Hepatic stellate cell (primary cell): ENCODE results near the gene ZMYND11.
"Not testable (repeated sequence)": the region's sequence is repeated elsewhere in the genome, so short reads cannot be mapped to it uniquely, and the experiment has no call there.

Source experiments
- DNase-seq: peaks from one replicate; pipeline ENCODE4 v3.0.0; 2011; ENCODE audit warnings: low spot score

ZMYND11 gene

DNA sequence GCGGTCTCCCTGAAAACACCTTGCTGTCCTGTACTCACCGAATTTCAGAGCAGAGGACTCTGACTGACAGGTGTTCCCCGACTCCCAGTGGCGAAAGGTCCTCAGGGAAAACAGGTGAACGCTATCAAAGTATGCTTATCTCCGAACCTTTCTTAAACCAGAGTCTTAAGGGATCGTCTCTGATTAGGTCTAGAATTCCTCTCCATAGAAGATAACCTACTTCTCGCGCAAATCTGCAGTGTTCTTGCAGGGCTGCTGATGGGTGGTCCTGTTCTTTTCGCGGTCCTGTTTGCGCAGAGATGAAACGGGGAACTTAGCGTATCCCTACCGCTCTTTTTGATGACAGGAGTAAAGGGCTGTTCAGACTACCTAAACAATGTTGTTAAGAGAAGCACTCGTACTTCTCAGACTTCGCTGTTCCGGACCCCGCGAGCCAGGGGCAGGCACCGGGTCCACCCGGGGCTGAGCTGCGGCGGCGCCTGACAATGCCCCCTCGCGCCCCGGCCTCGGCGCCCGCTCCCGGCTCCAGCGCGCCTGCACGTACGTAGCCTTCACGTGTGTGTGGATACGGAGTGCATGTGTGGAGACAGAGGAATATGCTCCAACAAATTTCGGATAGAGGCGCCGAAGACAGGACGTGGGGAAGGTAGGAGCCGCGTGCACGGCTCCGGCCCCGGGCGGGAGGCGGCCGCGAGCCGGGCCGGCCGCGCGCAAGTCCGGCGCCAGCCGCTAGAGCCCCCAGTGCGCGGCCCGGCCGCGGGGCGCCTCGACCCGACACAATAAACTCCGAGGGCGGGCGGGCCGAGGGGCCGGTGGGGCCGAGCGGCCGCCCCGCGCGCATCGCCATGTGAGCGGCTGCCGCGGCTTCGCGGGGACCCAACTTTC is 766 bp upstream of the ZMYND11 start:
- DNase-seq: peak; percentile 58

DNA sequence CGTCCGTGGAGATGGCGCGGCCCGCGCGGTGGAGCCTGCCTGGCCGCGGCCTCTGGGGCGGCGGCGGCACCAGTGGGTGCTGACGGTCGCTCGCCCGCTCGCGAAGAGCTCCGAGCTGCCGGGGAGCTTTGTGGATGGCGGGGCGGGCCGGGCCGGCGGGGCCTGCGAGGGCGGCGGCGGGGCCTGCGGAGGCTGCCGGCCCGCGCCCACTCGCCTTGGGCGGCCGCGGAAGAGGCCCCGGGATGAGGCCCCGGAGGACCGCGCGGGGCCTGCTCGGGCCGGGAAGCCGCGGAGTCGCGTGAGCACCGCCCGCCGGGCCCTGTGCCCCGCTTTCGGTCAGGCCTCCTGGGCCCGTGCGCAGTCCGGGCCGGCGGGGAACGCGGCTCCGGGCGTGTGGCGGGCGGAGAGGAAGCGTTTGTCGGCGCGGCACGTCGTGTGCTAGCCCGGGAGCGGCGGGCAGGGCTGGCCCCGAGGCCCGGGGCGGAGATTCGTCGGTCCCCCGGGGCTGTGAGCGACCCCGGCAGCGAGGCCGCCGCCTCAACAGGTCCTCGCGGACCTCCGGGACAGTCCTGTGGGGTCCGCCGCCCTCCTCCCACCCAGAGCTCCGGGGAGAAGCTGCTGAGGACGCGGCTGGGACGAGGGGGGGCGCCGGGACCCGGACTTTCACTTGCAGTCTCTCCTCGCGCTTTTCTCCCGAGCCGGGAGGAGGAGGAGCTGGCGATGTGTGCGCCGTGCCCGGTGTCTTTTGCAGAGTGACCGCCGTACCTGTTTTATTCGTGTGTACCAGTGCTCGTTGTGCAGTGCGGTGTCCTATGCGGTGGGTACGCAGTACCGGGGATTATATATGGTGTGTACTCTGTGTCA is 578 bp downstream of the ZMYND11 start:
- DNase-seq: peak; percentile 62

- no peak for DNase-seq
Observed at GRCh38 chr10:136465-136762, 1.2 kb downstream of the ZMYND11 start.

DNA sequence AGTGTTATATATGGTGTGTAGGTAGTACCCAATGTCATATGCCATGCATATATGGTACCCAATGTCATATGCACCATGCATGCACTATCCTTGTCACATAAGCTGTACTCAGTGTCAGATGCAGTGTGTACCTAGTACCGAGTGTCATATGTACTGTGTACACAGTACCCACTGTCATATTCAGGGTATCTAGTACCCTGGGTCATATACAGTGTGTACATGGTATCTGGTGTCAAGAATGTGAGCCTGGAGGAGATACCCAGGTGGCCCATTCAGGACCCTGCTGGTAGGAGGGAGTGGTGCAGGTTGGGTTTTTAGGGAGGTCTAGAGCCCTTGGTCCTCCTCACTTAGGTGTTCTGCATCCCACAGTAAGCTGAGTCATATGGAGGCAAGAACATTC is 1.8 kb downstream of the ZMYND11 start:
- no peak for DNase-seq

- peak; percentile 56 for DNase-seq
Observed at GRCh38 chr10:137606-138005, 2.4 kb downstream of the ZMYND11 start.

DNA sequence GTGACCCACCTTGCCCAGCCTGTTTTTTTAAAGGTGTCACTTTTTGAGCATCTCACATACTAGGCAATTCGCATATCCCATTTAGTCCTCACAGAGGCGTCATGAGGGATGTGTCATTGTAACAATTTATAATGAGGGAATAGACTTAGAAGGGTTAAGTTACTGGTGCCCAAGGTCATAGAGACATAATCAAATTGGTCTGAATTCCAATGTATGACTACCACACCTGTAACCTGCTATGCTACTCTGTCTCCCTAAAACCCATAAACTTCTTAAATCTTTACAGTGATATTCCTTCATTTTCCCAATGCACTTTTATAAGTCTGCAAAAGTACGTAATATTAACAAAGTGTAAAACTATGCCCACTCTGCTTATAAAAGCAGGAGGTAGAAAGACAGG is 7.1 kb downstream of the ZMYND11 start:
- no peak for DNase-seq

- no peak for DNase-seq
Observed at GRCh38 chr10:152915-153314, 17.7 kb downstream of the ZMYND11 start.

- DNase-seq: no peak
Observed at GRCh38 chr10:154348-154747, 19.1 kb downstream of the ZMYND11 start.

DNA sequence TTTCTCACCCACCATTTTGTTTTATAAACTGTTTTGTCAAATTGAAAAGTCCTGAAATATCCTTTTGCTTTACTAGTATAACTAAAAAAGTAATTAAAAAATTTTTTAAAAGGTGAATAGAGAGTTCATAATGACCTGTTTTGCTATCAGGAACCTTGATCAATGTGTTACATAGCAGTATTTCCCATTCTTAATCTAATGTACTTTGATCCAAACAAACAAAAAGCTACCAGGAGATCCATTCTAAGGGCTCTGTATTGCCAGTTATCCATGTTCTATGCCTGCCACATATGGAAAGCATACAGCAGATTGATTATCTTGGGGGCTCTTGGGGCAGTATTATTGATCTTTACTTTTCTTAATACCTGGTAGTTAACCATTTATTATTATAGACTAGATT is 32.1 kb downstream of the ZMYND11 start:
- no peak for DNase-seq

DNA sequence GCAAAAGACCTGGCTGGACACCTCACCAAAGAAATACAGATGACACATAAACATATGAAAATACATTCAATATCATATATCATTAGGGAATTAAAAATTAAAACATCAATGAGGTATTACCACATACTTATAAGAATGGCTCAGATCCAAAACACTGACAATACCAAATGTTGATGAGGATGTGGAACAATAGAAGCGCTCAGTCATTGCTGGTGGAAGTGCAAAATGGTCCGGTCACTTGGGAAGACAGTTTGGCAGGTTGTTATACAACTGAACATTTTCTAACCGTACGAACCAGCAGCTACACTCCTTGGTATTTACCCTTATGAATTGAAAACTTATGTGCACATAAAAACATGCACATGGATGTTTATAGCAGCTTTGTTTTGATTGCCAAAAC is 38.5 kb downstream of the ZMYND11 start:
- DNase-seq: no peak

GRCh38 chr10:176677-177076 is 41.4 kb downstream of the ZMYND11 start:
- DNase-seq: no peak

DNA sequence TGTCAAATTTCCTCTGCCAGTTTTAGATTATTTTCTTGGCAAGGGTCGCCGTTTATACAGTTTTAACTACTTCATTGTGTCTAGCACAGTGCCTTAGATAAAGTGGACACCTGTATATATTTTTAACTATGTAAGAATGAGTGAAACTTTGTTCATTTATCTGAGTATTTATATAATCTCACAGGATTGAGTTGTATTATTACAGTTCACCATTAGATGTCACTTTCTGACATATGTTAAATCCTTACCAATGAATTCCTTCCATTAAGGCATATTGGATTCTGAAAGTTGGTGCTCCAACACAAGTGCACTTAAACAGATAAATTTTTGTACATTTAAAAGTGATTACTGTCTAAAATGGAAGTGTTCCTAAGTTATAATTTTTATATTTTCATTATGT is 43.0 kb downstream of the ZMYND11 start:
- no peak for DNase-seq

DNA sequence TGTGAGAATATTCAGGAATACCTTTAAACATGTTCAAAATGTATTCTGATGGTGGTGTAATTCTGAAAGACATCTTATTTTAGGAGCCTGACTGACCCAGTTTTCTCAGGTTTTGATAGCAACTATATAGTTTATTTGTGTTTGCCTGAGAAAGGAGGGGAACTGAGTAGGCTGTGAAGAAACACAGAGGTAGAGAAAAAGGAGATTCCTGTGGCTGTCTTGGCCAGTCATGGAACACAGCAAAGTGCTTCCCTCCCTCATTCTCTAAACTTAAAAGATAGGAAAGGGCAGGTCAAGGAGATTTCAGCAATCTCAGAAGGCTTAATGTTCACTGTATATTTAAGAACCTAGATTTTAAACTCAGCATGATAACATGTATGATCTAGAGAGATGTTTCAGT is 43.5 kb downstream of the ZMYND11 start:
- no peak for DNase-seq

DNA sequence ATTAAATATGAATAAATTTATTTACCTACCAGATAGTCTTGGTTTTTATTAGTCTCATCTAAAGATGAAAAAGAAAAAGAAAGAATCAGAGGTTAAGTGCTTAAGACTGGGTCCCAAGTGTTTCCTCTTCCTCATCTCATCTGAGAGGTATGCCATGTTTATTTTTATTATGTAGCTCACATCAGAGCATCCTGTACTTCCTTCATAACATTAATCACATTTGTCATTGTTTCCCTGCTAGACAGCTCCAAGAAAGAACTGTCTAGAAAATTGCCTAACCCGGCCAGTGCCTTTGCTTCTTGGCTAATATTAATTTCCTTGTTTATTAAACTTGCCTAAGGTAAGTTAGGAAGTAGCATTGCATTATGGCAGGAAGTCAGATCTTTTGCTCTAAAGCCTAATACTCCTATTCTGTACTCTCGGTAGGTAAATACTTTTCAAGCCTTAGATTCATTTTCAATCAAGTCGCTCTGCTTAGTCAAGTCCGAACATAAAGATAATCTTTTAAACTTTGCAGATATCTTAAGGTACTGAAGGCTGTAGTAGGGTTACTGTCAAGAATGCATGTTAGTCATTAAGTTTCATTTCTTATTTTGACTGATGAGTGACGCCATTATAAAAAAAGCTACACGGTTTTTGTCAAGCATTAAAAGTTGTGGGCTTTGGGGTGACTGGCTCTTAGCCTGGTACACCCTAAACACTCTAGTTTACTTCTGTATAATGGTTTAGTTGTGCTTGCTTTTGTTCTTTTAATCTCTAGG is 47.4 kb downstream of the ZMYND11 start:
- DNase-seq: peak; percentile 19

- DNase-seq: no peak
Observed at GRCh38 chr10:184174-184573, 48.9 kb downstream of the ZMYND11 start.

DNA sequence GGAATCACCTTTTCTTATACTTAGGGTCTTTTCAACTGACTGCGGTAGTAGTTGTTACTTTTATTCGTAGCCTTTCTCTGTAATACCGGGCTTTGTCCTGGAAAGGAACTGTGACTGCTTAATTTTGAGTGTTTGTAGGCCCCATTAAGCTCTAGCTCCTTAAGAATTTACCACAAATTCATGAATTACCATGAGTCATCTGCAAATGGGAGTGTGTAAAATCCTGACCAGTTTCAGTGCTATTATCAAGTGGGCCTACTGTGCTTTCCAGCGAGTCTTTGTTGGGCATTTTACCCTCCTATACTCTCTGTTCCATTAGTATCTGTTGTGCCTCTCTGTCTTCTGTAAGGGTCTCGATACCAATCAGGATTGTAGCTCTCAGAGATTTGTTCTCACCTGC is 49.7 kb downstream of the ZMYND11 start:
- DNase-seq: no peak

DNA sequence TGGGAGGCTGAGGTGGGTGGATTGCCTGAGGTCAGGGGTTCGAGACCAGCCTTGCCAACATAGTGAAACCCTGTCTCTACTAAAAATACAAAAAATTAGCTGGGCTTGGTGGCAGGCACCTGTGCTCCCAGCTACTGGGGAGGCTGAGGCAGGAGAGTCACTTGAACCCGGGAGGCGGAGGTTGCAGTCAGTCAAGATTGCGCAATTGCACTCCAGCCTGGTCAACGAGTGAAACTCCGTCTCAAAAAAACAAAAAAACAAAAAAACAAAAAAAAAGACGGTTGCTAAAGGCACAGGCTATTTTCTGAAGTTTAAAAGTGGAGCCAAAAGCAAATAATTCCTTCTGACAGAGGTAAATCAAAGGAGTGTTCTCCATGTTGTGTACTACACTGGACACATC is 50.3 kb downstream of the ZMYND11 start:
- DNase-seq: not testable (repeated sequence)

- DNase-seq: no peak
Observed at GRCh38 chr10:186911-187310, 51.7 kb downstream of the ZMYND11 start.

DNA sequence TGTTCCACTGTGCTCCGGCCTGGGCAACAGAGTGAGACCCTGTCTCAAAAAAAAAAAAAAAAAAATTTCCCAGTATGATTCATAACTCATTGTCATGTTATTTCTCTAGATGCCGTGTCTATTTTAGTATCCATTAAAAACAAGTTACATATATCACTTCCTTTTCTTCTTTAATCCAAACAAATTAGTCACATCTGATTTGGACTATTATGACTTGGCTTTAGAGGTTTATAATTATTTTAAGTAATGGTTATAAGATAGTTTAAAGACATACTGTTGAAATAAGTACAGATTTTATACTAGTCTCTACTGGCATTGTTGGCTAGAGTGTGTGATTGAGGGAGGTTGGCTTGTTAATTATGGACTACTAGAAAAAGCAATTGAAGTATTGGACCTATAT is 53.3 kb downstream of the ZMYND11 start:
- DNase-seq: no peak

DNA sequence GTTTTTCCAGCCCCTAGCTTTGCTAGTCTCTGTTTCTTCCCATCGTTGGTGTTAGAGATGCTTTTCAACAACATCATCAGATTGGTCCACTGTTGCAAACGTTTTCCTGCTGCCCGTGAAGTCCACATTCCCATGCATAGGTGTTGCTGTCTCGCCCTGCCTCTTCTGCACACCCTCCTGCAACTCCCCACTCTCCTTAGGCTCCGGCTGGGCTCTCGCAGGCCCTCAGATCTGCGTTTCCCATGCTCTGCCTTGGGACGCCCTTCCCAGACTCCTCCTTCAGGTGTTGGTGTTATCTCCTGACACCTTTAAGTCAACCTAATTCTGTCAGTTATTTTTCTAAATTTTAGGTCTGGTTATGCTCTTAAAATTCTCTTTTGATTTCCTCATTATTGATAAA is 55.0 kb downstream of the ZMYND11 start:
- DNase-seq: no peak

GRCh38 chr10:191703-192518 is 56.7 kb downstream of the ZMYND11 start:
- DNase-seq: no peak

DNA sequence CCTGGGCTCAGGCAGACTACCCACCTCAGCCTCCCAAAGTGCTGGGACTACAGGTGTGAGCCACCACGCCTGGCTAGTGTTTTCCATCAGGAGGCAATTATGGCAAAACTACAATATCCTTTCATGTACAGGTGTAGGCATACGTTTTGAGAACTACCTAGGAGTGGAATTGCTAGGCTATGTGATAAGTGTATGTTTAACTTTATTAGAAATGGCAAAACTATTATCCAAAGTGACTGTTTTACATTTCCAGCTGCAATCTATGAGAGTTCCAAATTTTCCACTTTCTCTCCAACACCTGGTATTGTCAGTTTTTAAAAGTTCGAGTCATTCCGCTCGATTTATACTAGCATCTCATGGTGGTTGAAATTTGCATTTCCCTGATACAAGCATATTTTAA is 59.0 kb downstream of the ZMYND11 start:
- DNase-seq: no peak
